Kidney tubule cell (primary cell): Measurements from ENCODE around the gene GPR17.

Source experiments
- DNase-seq: peaks from one replicate; pipeline ENCODE4 v3.0.0-alpha.2; 2018; ENCODE audit warnings: low spot score

GPR17 gene

DNA sequence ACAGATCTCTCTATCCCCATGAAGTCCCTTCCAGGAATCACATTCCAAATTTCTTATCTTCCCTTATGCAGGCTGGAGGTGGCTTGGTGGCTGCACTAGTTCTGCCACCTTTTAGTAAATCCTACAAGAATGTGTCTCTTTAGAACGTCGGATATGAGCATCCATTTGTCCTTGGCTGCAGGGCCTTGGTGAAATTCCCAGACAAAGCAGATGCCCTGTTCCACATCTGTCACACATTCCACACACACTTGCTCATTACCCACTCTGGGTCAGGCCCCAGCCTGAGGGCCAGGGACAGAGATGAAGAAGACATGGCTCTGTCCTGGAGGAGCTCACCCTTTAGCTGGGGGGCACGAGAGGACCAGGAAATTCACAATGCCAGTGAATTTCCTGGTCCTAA is 31.2 kb upstream of the GPR17 start:
- peak; percentile 25 for DNase-seq

GRCh38 chr2:127615511-127616166 is 30.3 kb upstream of the GPR17 start:
- DNase-seq, result no peak

- DNase-seq, result no peak
These were observed 27.3 kb upstream of the GPR17 start for GRCh38 chr2:127618551-127619202.

DNA sequence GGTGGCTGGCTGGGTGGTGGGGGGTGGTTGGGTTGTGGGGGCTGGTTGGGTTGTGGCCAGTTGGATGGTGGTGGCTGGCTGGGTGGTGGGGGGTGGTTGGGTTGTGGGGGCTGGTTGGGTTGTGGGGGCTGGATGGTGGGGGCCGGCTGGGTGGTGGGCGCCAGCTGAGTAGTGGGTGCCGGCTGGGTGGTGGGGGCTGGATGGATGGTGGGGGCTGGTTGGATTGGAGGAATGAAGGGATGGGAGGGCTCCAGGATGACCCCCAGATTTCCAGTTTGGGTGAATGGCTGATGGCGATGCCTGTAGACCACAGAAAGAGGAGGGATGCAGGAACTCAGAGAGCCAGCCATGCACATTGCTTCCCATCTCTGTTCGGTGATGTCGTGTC is 26.8 kb upstream of the GPR17 start:
- no peak for DNase-seq

GRCh38 chr2:127619877-127620705 is 25.9 kb upstream of the GPR17 start:
- DNase-seq, result no peak

DNA sequence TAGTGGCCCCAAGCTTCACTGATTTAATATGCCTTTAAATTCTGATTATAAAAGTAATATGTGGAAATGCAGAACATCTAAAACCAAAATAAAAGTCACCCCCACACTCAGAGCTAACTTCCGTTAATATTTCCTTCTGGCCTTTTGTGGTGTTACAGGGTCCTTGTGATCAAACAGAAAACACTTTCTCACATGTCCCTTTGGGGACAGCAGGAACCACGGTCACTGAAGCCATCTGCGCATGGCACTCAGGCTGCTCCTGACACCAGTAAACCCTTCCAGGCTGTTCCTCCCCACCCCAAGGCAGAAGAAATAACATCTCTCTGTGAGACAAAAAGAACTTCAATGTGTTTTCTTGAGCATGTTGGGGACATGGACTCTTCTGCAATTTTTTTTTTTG is 25.1 kb upstream of the GPR17 start:
- no peak for DNase-seq

GRCh38 chr2:127621981-127622431 is 23.9 kb upstream of the GPR17 start:
- no peak for DNase-seq

GRCh38 chr2:127622561-127623387 is 23.2 kb upstream of the GPR17 start:
- no peak for DNase-seq

- no peak for DNase-seq
These were observed 22.3 kb upstream of the GPR17 start for GRCh38 chr2:127623388-127624319.

DNA sequence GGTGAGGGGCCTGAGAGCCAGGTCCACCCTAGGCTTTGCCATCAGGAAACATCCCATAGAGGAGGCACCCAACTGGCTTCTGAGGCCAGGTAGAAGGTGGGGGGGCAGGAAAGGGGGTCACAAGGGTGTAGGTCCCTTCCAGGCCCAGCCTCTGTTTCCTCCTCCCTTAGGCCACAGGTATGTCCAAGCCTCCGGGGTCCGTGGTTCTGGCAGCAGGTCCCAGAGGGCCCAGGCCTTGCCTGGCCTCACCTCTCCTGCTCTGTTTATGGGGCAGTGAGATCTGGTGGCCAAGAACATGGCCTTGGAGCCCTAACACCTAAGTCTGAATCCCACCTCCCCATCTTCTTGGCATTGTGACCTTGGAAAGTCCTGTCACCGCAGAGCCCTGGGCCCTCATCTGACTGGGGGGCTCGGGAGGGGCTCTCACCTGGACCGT is 21.6 kb upstream of the GPR17 start:
- no peak for DNase-seq

GRCh38 chr2:127624756-127625571 is 21.0 kb upstream of the GPR17 start:
- no peak for DNase-seq

DNA sequence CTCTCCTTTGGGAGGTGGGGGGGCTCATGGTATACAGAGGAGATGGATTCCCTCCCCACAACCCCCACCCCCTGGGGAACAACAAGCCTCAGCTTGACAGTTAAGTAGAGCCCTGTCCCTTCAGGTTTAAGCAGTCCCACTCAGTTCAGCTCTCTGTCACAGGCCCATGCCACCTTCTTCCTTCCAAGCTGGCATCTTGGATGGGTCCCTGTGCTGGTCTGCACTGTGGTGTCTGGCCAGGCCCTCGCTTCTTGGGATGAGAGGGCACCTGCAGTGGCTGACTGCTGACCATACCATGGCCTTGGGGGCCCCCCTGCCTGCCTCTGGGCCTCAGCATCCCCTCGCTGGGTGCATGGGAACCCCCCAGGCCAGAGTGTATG is 20.4 kb upstream of the GPR17 start:
- no peak for DNase-seq

DNA sequence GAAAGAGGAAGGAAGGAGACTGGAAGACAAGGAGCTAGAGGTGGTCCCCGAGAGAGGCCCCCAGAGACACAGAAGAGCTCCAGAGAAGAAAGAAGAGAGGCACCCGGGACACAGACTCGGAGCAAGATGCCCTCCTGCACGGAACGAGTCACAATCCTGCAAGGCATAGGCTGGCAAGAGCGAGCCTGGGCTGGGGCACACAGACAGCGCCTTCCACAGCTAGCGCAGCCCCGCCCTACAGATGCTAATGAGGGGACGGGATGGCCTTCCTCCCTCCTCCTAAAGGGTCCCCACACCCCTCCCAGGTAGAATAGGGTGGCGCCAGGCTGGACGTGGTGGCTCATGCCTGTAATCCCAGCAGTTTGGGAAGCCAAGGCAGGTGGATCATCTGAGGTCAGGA is 19.8 kb upstream of the GPR17 start:
- no peak for DNase-seq

DNA sequence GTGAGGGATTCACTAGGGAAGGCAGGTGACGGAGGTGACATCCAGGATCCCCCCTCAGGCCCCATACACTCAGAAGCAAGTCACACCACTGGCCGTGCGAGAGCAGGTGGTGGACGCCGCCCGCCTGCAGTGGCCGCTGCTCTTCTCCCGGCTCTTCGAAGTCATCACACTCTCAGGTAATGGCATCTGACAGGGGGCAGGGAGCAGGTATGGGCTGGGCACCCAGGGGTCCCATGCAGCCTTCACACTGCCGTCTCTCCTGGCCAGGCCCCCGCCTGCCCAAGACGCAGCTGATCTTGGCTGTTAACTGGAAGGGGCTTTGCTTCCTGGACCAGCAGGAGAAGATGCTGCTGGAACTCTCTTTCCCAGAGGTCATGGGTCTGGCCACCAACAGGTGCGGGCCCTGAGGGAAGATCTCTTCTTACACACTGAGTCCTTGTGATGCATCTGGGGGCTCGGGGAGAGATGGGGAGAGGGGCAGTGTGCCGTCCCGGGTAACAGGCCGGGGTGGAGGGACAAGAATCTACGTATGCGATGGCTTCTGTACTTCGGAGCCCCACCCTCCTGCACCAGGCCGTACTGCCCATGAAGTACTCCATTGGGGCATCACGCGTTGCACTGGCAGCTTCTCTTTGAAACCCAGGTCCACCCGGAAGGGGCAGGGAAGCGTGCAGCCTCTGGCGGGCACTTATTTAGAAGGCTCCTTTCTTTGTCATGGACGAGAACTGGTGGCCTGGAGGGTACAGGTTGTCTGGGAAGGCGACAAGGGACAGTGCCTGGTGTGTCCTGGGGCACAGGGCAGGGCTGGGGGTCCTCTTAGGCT is 18.8 kb upstream of the GPR17 start:
- DNase-seq, result no peak

DNA sequence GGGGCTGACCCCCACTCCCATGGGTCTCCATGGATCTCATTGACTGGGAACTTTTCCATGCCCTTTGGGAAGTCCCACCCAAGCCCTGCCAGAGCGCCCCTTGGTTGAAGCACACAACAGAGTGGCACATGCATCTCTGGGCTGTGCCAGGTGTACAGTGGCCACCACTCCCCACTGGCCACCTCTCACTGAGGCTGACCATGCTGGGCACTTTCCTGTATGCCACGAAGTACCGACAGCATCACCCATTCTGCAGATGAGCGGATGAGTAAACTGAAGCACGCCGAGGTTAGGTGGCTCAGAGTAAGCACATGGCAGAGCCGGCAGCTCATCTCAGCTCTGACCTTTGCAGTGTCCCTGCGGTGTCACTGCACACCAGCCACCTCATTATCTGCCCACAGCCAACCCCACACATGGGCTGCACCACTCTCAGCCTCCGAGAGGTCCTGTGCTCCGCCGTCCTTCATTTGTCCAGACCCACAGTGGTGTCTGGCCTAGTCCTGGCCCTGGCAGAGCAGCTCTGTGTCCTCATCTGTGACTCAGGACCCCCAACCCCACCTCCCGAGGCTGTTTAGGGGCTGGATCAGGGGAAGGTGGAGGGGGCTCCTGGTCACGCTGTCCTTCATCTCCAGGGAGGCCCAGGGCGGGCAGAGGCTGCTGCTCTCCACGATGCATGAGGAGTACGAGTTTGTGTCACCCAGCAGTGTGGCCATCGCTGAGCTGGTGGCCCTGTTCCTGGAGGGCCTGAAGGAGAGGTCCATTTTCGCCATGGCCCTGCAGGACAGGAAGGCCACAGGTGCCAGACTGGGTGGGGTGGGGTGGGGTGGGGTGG is 18.0 kb upstream of the GPR17 start:
- DNase-seq, result no peak

DNA sequence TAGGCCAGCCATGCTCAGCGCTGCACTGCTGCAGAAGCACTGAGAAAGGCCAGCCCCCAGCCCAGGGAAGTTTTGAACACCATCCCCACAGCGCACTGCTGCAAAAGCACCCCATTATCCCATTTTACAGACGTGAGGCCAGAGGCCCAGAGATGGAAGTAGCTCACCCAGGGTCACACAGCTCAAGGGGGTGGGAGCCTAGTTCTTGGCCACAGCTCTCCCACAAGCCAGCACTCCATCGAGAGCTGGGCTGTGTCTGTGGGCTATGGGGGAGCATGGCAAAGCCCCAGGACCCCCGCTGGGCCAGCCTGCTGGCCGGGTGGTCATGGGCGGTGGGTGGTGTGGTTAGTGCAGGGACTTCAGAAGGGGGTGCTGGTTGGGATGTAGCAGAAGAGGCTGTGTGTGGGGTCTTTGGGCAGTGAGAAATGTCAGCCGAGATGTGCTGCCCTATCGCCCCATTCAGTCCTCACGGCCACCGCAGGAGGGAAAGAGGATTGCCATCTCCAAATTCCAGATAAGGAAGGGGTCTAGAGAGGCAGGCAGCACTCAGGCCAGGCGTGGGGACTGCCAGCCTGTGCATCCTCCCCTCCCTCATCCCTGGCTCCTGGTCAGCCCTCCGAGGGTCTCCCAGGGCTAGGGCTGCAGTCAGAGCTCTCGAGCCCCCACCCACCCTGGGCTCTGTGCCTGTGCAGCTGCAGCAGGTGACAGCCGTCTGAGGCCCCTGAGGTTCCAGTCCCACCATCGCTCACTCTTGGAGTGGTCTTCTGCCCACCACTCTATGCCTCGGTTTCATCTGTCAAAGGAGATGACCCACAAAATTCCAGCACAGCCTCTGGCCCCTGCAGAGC is 17.0 kb upstream of the GPR17 start:
- no peak for DNase-seq

- DNase-seq, result no peak
These were observed 16.3 kb upstream of the GPR17 start for GRCh38 chr2:127629637-127630036.
